HG03520 (cell line): ENCODE data around the gene ST7L.
"Not testable (repeated sequence)": the region's sequence is repeated elsewhere in the genome, so short reads cannot be mapped to it uniquely, and the experiment has no call there.

Source experiments
- ATAC-seq: cut with Tn5 transposase; IDR thresholded peaks from one replicate; pipeline ENCODE4 v1.9.1; 2021; ENCODE audit warnings: mild to moderate bottlenecking, moderate library complexity; ENCODE audit not compliant: unreplicated experiment

Gene ST7L

DNA sequence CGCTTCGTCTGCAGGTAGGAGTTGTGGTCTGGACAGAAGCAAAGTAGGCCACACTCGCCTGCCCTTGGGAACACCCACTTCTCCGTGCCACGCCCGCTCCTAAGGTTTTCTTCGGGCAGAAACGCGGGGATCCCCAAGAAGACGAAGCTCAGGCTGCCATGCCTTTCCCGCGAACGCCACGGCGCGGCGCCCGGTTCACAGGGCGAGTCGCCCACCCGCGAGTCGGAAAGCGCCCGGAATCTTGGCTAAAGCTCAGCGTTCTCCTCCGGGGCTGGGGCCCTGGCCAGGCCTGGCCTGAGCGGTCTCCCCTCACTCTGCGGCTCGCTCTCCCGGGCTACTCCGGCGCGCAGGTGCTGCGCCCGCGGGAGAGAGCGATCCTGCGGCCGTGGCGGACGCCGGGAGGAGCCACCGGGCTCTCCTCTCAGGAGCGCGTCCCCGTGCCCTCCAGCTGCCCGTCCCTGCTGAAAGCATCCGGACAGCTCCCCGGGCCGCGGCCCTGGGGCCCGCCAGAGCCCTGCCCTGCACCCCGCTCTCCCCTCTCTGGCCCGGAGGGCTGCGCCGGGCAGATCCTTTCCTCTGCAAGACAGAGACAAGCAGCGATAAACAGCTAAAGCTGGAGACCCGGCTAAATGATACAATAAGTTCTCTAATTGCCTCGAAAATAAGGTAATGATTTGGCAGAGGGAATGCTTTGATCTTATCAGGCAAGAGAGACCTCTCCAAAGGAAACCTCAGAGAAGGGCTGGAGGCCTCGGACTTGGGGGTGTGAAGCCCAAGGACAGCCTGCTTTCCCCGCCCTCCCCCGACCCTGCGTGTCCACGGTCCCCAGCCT, 116.9 kb downstream of the ST7L start:
- ATAC-seq, result no peak

DNA sequence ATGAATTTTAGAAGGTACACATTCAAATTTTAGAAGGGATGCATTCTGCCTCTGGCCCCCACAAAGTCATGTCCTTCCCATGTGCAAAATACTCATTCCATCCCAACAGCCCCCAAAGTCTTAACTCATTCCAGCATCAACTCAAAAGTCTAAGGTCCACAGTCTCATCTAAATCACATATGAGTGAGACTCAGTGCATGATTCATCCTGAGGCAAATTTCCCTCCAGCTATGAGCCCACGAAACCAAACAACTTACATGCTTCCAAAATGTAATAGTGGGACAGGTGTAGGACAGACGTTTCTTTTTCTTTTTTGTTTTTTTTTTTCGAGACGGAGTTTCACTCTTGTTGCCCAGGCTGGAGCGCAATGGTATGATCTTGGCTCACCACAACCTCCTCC, 122.7 kb downstream of the ST7L start:
- ATAC-seq, result no peak

DNA sequence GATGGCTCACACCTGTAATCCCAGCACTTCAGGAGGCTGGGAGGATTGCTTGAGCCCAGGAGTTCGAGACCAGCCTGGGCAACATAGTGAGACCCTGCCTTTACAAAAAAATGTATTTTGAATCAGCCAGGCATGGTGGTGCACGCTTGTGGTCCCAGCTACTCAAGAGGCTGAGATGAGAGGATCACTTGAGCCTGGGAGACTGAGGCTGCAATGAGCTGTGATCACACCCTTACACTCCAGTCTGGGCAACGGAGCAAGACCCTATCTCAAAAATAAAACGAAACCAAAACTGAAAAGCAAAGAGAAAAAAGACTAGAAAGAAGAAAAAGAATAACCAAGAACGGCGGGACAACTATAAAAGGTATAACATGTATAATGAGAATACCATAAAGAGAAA, 125.6 kb downstream of the ST7L start:
- no peak for ATAC-seq

DNA sequence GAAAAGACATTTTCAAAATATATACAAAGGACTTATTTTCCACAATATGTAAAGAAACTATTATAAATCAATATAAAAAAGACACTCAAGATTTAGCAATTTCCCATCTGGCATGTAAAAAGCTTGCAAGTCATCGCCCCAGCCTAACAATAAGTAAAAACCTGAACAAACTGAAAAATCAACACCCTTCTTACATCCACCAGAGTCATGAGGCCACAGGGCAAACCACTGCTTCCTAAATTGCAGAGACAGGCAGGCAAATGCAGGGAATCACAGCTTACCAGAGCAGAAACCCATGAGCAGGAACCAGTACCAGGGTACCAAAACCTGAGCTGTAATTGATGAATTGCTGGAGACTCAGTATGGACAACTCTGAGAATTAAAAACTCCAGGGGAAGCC, 126.9 kb downstream of the ST7L start:
- ATAC-seq, result no peak

DNA sequence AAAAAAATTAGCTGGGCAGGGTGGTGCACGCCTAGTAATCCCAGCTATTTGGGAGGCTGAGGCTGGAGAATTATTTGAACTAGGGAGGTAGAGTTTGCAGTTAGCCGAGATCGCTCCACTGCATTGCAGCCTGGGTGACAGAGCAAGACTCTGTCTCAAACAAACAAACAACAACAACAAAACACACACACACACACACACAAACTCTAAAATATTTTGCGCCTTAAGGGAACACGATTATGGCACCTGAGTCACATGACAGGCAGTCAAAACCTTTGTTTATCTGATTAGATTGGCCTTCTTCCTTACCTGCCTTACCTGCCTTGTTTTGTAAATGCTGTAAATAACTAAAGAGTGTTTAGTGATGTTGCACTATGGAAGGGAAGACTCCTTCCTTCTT, 130.8 kb downstream of the ST7L start:
- no peak for ATAC-seq

DNA sequence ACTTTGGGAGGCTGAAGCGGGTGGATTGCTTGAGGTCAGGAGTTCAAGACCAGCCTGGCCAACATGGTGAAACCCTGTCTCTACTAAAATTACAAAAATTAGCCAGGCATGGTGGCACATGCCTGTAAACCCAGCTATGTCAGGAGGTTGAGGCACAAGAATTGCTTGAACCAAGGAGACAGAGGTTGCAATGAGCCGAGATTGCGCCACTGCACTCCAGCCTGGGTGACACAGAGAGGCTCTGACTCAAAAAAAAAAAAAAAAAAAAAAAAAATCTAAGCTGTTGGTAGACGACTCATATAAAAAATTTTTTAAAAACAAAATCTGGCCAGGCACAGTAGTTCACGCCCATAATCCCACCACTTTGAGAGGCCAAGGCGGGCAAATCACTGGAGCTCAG, 131.3 kb downstream of the ST7L start:
- not testable (repeated sequence) for ATAC-seq

DNA sequence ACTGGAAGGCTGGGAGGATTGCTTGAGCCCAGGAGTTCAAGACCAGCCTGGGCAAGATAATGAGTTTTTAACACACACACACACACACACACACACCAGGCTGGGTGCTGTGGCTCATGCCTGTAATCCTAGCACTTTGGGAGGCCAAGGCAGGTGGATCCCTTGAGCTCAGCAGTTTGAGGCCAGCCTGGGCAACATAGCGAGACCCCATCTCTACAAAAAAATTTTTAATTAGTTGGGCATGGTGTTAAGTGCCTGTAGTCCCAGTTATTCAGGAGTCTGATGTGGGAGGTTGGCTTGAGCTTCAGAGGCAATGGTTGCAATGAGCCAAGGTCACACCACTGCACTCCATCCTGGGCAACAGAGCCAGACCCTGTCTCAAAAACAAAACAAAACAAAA, 132.9 kb downstream of the ST7L start:
- ATAC-seq, result not testable (repeated sequence)

DNA sequence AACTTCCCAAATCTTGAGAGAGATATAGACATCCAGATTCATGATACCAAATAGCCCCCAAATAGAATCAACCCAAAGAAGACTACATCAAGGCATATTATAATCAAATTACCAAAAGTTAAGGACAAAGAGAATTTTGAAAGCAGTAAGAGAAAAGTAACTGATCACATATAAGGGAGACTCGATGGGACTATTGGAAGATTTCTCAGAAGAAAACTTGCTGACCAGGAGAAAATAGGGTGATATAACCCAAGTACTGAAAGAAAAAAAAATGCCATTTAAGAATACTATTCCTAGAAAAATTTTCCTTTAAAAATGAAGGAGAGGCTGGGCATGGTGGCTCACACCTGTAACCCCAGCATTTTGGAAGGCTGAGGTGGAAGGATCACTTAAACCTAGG, 140.6 kb downstream of the ST7L start:
- no peak for ATAC-seq

DNA sequence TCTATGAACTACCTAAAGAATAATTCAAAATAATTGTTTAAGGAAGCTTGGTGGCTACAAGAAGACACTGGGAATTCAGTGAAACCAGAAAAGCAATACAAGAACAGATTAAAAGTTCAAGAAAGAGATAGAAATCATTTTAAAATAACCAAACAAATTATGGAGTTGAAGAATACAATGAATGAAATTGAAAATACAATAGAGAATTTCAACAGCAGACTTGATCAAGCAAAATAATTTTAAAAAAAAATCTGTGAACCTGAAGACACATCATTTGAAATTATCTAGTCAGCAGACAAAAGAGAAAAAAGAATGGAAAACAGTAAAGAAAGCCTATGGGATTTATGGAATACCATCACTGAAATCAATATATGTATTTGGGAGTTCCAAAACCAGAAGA, 141.4 kb downstream of the ST7L start:
- ATAC-seq, result no peak
